ENCODE data around the gene PLA2G4D.

The PLA2G4D gene

DNA sequence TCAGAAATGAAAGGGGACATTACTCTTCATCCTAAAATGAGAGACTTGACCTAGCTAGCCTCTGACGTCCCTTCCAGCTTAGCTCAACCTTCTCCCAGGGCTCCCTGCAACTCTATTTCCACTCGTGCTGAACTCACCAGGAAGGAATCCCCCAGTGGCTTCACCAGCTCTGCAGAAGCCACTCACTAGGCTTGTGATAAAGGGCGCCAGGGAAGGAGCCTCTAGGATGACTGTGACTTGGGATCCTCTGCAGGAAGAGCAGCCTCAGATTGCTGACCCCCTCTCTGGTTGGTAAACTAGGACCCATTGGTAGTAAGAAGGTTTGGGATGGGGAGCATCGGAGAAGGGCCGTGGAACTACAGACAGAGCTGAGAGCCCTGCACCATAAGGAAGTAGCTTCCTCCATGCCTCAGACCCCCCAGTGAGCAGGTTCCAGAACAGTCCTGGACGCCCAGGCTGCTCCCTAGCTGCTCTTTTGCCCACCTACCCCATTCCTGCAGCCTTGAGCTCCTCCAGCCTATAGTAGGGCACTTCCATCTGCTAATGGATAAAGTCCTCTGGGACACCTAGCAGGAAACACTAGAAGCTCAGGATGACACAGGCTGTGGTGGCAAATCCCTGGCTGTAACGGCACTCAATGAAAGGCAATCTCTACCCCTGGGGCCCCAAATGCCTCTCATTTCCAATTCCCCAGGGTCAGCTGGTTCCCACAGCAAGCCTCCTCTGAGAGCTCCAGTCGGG is 36.1 kb upstream of the PLA2G4D start:
- CTCF ChIA-PET, result interaction anchor here (0.7 to 2.9 kb wide), 10 partner anchors 8 to 142 kb away, joined by 3 to 17 read pairs (median 3); no protein-coding TSS in a partner anchor
- no peak for DNase-seq (ENCODE audit: extremely low spot score)
- TF ChIP-seq, protein P1, sequence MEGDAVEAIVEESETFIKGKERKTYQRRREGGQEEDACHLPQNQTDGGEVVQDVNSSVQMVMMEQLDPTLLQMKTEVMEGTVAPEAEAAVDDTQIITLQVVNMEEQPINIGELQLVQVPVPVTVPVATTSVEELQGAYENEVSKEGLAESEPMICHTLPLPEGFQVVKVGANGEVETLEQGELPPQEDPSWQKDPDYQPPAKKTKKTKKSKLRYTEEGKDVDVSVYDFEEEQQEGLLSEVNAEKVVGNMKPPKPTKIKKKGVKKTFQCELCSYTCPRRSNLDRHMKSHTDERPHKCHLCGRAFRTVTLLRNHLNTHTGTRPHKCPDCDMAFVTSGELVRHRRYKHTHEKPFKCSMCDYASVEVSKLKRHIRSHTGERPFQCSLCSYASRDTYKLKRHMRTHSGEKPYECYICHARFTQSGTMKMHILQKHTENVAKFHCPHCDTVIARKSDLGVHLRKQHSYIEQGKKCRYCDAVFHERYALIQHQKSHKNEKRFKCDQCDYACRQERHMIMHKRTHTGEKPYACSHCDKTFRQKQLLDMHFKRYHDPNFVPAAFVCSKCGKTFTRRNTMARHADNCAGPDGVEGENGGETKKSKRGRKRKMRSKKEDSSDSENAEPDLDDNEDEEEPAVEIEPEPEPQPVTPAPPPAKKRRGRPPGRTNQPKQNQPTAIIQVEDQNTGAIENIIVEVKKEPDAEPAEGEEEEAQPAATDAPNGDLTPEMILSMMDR (IDR thresholded peaks at IDR 0.05; ENCODE audit: control extremely low read depth, extremely low read depth, low read depth, missing control alignments), result no peak
- POLR2A ChIA-PET, result no interaction called here

DNA sequence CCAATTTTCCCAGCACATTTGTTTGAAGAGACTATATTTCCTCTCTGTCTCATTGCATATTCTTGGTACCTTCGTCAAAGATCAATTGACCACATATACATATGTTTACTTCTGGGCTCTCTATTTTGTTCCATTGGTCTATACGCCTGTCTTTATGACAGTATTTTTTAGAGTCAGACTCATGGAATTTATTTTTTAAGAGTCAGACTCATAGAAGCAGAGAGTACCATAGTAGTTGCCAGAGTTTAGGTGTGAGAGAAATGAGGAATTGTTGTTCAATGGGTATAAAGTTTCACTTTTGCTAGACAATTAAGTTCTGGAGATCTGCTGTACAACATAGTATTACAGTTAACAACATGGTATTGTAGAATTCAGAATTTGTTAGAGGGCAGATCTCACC is 35.0 kb upstream of the PLA2G4D start:
- CTCF ChIA-PET, result interaction anchor here (1.1 to 2.9 kb wide), 4 partner anchors 10 to 45 kb away, joined by 3 to 17 read pairs (median 5); no protein-coding TSS in a partner anchor
- TF ChIP-seq, protein P1 (IDR thresholded peaks at IDR 0.05; ENCODE audit: control extremely low read depth, extremely low read depth, low read depth, missing control alignments), result no peak
- POLR2A ChIA-PET, result no interaction called here
- no peak for DNase-seq (ENCODE audit: extremely low spot score)

DNA sequence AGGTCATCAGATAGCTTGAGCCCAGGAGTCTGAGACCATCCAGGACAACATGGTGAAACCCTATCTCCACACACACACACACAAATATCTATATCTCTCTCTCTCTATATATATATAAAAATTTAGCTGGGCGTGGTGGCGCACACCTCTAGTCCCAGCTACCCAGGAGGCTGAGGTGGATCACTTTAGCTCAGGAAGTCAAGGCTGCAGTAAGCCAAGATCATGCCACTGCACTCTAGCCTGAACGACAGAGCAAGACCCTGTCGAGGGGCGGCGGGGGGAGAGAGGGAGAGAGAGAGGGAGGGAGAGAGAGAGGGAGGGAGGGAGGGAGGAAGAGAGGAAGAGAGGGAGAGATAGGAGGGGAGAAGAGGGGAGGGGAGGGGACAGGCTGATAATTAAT is 34.1 kb upstream of the PLA2G4D start:
- TF ChIP-seq, protein P1 (IDR thresholded peaks at IDR 0.05; ENCODE audit: control extremely low read depth, extremely low read depth, low read depth, missing control alignments), result no peak
- DNase-seq (ENCODE audit: extremely low spot score), result no peak
- ChIA-PET CTCF (interaction anchor here (1.1 to 1.7 kb wide), 3 partner anchors 10 to 44 kb away, joined by 4 to 6 read pairs (median 4); no protein-coding TSS in a partner anchor), POLR2A (no interaction called here)

DNA sequence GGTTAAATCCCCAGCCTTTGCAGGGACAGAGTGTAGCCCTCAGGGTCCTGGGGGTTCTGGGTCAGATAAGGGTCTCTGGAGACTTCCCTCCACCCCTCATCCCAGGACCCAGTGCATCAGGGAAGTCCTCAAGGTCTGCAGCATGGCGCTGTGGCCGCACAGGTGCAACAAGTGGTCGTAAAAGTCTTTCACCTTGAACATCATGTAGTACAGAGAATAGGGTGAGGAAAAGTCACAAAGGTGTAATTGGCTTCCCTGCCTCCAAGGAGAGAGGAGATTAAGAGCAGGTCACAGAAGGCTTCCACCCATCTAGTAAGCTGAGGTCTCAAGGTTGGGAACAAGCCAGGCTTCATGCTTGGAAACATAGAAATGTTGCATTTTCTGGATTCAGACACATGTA is 29.2 kb upstream of the PLA2G4D start:
- ChIA-PET POLR2A (no interaction called here), CTCF (no interaction called here)
- TF ChIP-seq, protein P1 (IDR thresholded peaks at IDR 0.05; ENCODE audit: control extremely low read depth, extremely low read depth, low read depth, missing control alignments), result no peak
- no peak for DNase-seq (ENCODE audit: extremely low spot score)

DNA sequence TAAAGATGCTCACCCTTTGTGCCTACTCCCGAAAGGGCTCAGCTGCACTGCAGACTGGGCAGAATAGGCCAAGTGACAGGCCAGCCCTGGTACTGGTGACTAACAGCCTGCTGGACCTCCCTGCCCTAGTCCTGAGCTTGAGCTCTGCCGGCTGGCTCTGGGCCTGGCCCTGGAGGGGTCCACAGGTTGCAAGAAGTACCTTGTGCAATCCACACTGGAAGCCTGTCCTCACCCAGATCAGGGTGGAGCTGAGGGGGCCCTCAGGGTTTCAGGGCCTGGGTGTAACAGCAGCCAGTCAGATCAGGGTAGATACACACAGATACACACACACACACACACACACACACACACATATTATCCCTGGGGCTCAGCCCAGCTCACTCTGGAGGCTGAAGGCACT is 27.3 kb upstream of the PLA2G4D start:
- POLR2A ChIA-PET, result no interaction called here
- DNase-seq (ENCODE audit: extremely low spot score), result no peak
- CTCF ChIA-PET, result interaction anchor here (1.1 to 1.8 kb wide), 3 partner anchors 8 to 17 kb away, joined by 3 to 6 read pairs (median 4); no protein-coding TSS in a partner anchor
- TF ChIP-seq, protein P1 (IDR thresholded peaks at IDR 0.05; ENCODE audit: control extremely low read depth, extremely low read depth, low read depth, missing control alignments), result no peak

DNA sequence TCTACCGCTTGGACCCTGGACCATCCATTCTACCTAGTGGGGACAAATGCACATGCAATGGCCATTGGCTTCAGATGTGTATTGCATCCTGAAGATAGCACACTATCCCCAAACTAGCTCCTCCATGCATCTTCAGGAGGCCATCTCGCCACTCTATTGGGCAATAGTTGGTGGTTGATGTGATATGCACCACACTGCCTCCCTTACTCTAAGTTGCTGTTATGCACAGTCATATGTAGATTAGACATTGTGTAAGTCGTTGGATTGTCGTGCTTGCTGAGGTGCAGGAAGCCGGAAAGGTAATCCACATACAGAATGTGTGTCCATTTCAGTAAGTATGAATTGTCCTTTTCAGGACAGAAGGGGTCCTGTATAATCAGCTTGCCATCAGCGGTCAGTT is 26.7 kb upstream of the PLA2G4D start:
- TF ChIP-seq, protein P1 (IDR thresholded peaks at IDR 0.05; ENCODE audit: control extremely low read depth, extremely low read depth, low read depth, missing control alignments), result no peak
- POLR2A ChIA-PET, result no interaction called here
- CTCF ChIA-PET, result interaction anchor here (0.9 to 1.8 kb wide), 6 partner anchors 9 to 60 kb away, joined by 3 to 6 read pairs (median 3); no protein-coding TSS in a partner anchor
- no peak for DNase-seq (ENCODE audit: extremely low spot score)
